ENCODE data around the gene KCNQ1OT1. TPM values are rescaled to one million over a fixed set of nuclear protein-coding genes. Genes with fewer than 3 reads are reported as not detected.

Gene KCNQ1OT1
- total RNA-seq (2014; rRNA removed): 0.57 and 0.64 TPM in 2 replicates
- polyA plus RNA-seq (2012): 0.11 TPM

DNA sequence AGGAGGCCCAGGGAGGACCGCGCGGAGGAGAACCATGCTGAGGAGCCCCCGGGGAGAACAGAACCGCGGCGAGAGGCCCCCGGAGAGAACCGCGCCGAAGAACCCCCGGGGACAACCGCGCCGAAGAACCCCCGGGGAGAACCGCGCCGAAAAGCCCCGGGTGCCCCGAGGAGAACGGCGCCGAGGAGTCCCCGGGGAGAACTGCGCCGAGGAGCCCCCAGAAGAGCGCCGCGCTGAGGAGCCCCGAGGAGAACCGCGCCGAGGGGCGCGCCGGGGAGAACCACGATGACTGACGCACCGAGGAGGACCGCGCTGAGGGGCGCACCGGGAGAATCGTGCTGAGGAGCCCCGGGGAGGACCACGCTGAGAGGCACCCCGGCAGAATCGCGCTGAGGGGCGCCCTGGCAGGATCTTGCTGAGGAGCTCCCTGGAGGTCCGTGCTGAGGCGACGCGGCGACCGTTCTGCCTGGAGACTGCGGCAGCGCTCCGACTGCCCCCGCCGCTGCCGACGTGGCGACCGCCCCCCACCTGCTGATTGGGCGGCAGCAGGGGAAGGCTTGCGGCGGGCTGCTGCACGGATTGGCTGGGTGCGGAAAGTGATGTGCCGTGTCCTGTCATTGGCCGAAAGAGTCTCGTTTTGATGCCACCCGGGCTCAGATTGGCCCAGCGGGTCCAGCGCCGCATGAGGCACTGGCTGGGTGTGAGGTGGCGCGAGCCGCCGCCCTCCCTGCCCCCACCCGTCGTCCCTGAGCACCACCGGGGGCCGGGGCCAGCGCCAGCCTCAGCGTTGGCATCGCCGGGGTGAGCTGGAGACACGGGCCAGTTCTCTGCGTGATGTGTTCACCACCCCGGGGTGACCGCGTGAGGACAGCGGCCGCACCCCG lies at the start of gene KCNQ1OT1:
KCNQ1OT1 (minus strand) TSS at position 464 of the 884 bp plus-strand sequence.
- peak; percentile 85 for DNase-seq (ENCODE audit: low read depth)

DNA sequence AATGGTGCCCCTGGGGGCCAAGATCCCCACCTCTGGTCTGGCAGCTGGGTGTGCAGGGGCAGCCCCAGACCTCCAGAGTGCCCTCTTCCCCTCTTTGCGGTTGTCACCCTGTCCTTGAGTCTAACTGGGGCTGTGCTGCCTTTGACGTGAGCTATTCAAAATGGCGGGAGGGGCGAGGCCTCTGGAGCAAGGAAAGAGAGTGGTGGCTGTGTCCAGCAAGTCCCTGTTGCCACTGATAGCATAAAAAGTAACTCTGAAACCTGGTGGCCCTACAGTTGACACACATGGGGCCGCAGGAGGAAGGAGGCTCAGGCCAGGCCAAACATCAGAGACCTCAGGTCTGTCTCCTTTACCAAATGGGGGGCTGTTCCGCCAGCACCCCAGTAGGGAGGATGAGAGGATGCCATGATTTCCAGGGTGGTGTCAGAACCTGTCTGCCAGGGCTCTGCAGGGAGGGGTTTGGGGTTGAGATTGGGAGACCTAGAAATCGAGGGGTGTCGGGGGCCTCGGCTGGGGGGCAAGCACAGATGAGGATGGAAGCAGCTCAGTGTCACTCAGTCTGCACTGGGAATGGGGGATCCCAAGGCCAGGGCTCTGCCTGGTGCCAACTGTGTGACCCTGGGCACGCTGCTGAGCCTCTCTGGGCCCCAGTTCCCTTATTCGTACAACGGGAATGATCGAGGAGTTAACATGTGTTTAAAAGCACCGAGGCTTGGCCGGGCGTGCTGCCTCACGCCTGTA lies 49.2 kb upstream of the KCNQ1OT1 start:
- no peak for DNase-seq (ENCODE audit: low read depth)

DNA sequence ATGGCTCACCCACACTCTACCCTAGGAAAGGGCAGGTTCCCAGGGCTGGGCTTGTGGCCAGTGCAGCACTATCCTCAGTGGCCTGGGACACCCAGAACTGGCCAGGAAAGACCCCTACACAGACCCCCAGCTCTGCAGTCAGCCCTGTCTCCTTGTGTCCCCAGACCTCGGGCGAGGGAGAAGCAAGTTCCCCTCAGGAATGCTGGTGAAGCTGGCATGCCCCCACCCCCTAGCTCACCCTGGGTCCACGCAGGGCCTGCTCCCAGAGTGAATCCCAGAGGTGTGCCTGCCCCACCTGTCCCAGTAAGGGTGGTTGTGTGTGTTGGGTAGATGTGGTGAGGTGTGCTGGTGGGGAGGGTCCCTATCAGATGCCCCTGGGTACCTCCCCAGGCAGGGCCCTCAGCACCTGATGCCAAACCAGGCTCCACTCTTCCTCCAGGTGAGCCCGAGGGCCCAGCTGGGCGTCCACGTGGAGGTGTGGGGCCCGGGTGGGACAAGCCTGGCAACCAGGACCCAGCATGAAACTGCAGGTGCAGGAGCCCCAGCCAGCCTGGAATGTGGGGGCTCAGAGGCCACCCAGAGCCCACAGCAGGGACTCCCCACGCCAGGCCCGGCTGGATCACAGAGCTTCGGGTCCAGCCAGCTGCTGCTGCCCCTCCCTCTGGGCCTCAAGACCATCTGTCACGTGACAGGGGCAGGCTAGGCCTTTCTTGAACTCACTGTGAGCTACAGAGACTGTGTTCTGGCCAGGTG lies 48.4 kb upstream of the KCNQ1OT1 start:
- no peak for DNase-seq (ENCODE audit: low read depth)

DNA sequence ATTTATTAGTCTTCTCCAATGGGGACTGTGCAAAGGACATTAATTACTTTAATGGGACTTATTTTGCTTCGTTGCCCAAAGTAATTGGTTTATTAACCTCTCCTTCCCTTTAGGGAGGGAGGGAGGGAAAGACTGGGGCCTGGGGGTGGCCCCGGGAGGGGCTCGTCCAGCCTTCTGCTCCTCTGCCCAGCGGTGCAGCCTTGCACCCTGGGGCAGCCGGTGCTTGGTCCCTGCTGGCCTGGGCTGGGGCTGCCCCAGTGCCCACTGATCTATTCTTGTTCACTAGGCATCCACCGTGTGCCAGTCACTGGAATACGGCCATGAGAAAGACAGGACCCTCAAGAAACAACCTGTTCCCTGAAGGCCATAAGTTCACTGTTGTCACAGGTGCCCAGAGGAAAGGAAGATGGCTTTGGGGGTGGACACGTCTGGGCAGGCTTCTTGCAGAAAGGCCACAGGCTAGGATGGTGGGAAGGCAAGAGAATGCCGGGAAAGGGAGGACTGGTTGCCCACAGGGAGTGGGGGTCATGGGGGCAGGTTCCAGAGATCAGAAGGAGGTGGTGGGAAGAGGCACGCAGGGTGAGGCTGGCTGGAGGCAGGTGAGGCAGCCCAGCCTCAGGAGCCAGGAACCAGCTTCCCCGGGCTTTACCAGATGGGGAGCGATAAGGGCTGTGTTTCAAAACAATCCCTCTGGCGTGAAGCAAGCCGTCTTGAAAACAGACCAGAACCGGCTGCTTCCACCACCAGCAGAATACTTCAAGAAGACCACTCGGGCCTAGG lies 47.6 kb upstream of the KCNQ1OT1 start:
- DNase-seq (ENCODE audit: low read depth): no peak

DNA sequence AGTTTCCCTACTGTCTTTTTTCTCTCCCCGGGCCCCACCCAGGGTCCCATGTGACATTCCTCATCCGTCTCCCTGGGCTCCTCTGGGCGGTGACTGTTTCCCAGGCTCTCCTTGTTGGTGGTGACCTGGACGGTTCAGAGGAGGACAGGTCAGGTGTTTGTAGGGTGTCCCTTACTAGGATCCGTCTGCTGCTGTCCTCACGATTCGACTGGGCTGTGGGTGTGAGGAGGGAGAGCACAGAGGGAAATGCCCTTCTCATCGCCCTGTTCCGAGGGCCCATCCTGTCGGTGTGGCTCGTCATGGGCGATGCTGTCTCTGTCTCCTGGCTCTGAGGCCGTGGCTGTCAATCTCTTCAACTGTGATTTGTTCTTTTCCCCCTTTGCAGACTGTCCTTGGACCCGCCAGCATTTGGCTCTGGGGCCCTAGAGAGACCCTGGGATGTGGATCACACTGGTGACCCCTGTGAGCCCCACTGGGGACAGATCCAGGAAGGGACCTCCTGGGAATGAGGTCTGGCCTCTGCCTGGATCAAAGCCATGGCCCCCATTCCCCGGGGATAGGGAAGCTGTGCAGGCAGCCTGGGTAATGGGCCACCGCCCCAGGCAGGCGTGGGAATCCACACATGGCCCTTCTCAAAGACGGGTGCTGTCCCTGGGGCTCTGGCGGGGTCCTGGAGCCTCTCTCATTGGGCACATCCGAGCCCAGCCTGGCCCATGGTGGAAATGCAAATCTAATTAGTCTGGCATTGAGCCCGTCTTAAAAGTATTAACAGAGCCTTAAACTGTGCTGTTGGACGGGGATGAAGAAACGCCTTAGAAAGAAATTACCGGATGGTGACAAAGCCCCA lies 46.8 kb upstream of the KCNQ1OT1 start:
- no peak for DNase-seq (ENCODE audit: low read depth)

DNA sequence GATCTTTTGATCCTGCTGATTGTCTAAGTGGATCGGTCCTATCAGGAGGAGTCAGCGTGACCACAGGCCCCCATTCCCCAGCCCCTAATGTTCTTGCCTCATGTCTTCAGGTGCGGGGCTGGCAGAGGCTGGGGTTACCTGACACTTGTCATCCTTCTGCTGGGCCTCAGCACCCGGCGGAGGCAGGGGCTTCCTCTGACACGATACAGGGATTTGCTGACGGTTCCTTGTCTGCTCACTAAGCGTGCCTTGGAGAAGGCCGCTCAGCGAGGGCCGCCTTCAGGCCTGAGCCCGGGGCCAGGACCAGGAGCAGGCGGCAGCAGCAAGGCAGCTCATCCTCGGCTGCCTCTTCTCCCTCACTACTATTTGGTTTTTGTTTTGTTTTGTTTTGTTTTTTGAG lies 45.7 kb upstream of the KCNQ1OT1 start:
- DNase-seq (ENCODE audit: low read depth): no peak

DNA sequence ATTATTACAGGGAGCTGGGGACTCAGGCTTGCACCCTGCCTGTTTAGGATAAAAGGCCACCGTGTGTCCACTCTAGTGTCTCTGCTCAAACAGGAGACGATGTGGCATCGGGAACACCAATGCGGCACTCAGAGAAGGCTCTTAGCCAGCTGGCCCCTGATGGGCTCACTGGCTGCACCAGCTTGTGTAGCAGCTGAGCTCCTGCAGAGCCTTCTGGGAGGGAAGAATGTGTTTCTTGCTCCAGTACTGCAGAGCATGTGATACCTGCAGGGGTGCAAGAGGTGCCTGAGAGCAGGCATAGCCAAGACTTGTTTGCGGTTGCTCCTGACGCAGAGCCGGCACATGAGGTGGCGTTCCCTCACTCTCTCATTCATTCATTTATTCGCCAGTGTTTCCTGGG lies 44.4 kb upstream of the KCNQ1OT1 start:
- DNase-seq (ENCODE audit: low read depth): no peak

DNA sequence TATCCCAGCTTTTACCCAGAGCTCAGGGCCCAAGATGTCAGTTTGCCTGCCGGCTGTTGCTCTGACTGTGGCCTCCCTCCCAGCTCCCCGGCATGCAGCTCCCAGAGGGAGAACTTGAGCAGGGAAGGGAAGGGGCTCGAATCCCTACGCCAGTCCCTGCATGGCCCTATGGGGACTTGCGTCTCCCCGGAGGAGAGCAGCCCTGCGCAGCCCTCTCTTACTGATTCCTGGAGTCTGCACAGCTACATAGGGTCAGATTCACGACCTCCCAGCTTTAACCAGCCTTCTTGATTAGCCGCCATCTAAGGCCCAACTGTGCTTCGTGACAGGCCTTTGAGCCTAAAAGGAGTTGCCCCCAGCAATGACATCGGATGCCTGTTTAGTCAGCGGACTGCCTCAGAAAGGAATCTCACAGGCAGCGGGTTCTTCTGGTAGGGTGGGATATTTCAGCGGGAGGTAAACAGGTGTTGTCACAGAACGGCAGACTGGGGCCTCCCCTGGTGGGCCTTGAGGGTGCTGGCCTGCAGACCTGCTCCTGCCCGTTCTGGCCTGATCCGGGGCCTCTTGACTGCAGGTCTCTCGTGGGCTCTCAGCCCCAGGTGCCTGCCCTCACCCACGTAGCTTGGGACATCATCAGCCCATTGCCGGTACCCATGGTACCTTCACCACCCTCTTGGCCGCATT lies 43.8 kb upstream of the KCNQ1OT1 start:
- DNase-seq (ENCODE audit: low read depth): no peak

DNA sequence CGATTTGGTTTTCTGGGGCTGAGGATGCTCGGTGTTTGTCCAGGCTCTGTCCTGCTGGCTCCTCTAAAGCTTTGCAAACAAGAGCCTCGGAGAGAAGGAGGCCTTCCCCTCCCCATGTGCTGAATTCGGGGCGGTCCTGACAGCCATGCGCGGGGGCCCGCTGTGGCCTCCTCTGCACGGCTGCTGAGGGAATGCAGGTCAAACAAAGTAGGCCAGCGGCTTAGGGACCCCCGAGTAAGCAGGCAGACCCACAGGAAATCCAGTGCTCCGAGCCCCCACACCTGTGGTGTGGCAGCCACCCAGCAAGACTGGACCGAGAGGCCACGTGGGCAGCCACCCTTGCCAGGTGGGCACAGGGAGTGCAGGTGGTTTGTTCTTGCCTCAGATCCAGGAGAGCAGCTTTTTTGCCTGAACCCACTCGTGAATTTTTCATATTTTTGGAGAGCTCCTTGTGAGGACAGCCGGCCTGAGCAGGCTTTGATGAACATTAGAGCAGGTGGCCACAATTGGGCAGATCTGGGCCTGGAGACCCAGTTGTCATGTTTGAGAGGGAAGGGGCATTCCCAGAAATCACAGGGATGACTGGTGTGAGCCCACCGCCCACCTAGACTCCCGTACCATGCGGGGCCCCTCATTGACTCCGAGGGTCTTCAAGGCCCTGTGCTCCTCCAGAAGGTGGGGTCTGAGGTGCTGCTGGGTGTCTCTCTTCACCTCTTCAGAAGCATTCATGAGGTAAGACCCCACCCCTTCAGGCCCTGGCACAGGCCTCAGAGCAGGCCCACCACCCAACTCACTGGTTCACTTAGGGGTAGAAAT lies 43.0 kb upstream of the KCNQ1OT1 start:
- DNase-seq (ENCODE audit: low read depth): no peak

DNA sequence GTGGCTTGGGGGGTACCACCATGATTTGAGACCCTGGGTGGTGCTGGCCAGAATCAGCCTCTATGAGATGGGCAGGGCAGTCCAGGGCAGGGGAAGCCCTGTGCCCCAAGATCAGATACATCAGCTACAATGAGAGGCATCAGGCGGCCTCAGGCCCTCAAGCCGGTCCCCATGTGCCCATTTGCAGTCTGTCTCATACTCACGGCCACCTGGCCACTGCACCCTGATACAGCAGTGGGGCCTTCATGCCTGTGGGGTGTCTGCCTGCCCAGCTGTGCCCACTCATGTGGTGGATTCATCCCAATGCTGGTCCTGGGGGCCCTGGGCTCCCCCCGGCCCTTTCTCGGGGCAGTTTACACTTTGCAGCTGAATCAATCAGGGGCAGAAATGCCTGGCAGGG lies 42.4 kb upstream of the KCNQ1OT1 start:
- DNase-seq (ENCODE audit: low read depth): no peak

DNA sequence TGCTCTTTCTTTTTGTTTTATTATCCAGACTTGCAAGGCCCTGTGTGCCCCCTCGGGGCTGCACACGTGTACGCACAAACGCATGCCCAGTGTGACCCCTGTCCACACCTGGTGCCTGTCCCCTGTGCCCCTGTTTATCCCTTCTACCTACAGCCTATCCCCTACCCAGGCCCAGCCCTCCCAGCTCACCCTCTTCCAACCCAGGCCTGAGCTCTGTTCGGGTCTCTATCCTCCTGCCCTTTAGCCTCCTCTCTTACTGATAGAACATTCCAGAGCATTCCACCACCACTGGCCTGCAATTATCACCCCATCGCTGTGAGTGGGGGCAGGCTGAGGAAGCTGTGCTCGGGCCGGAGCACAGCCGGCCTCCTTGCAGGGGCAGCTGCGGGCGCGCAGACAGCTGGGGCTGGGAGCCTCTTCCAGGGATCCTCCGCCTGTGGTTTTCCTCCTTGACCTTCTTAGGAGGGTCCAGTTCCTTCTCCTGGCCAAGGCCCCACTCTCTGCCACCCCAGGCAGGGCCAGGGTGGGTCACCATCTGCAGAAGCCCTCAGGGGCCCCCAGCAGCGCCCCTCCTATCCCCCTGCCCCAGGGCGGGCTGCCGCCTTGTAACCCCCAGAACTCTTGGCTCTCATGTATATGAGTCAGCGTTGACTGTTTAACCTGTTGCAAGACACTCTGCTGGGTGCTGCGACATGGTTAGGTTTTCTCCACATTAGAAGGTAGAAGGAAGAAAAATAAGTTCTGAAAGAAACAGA lies 41.8 kb upstream of the KCNQ1OT1 start:
- DNase-seq (ENCODE audit: low read depth): peak; percentile 64

DNA sequence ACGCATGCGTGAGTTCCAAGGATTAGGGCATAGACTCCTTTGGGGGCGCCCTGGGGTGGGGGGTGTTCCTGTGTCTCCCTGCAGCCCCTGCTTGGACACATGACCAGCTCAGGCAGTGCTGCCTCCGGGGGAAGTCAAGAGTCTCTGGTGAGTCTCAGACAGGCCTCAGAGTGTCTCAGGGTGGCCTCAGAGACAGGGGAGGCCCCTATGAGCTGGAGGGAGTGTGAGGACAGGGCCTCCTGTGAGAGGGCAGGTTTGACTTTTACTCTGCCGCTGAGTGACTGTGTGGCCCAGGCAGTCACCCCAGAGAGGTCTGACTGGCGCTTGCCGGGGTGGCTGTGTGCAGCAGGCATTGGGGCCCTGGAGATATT lies 41.2 kb upstream of the KCNQ1OT1 start:
- DNase-seq (ENCODE audit: low read depth): no peak

DNA sequence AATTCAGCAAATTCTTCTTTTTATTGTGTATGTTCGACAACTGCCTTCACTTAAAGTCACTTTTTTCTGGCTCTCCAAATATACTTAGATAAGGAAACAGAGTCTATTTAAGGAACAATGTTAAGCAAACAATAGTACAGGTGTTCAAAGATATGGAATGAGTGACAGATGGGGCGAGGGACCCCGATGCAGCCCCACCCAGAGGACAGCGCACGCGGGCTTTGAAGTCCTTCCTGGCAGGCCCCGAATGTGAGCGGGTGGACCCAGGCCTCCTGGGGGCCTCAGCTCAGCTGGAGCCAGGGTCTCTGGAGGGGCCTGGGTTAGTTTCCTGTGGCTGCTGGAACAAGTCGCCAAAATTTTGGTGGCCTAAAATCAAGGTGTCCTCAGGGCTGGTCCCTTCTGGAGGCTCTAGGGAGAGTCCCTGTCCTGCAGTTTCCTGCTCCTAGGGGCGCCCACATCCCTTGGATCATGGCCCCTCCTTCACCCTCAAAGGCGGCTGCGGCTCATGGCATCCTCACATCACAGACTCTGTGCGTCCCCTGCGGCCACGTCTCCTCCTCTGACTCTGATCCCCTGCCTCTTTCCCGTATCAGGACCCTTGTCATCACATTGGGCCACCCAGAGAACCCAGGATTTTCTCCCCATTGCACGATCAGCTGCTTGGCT lies 40.6 kb upstream of the KCNQ1OT1 start:
- DNase-seq (ENCODE audit: low read depth): no peak

DNA sequence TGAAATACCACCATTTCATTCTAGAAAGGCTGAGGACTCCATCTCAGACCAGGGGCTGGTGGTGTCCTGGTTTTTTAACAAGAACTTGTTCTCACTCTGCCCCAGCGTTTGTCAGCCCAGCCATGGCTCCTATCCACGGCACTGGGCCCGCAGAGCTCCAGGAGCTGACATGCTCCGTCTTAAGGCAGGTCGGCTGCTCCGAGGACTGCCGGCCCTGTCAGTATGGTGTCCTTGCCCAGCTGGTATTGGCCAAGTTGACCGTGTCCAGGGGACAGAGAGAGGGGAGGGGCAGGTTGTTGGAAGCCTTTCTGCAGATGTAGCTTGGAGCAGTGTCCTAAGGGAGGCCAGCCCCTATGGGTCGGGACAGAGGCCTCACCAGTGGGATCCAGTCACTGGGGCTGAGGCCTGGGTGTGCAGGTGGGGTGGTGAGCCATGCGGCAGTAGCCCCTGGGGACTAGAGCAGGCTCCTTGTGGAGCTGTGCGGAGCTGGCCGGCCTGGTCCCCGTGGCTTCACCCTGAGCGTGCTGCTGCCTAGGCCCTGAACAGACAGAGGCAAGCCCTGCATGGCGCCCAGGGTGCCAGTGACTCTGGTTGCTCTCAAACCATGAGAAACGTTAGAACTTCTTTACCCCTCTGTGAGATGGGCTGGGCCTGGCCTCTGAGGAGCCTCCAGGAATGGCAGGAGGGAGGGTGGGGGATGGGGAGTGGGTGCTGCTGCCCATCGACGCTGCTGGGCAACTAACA lies 39.9 kb upstream of the KCNQ1OT1 start:
- DNase-seq (ENCODE audit: low read depth): no peak

DNA sequence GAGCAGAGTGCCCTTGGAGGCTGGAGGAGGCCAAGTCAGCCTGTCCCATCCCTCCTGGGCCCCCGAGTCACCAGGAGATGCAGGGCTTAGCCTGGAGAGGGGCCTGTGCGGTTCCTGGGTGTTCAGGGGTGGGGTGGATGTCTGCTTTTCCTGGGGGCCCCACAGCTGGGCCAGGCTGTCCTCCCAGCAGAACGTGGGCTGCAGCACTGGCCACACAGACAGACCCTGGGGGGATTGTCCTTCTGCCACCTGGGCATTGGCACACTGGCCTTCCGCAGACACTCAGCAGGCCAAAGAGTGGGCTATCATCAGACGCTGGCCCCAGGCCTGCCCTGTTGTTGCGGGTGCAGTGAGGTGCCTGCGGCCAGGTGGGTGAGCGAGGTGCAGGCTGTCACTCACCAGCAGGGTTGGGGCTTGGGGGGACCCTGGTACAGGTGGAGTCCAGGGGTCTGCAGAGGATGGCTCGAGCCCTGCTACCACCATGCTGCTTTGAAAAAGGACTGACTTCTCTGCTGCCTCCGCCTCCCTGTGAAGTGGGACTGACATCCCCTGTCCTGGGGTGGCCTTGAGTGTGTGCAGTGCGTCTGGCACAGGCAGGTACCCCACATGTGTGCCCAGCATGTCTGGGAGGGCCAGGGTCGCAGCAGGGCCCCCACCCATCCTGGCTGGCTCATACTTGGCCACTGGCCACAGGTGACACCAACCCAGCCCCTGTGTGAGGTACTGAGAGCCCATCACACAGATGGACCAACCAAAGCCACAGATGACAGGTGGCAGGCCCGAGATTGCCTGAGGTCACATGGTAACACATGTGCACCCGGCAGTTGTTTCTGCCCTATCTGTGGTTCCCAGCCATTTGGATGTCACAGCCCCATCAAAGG lies 39.0 kb upstream of the KCNQ1OT1 start:
- no peak for DNase-seq (ENCODE audit: low read depth)

DNA sequence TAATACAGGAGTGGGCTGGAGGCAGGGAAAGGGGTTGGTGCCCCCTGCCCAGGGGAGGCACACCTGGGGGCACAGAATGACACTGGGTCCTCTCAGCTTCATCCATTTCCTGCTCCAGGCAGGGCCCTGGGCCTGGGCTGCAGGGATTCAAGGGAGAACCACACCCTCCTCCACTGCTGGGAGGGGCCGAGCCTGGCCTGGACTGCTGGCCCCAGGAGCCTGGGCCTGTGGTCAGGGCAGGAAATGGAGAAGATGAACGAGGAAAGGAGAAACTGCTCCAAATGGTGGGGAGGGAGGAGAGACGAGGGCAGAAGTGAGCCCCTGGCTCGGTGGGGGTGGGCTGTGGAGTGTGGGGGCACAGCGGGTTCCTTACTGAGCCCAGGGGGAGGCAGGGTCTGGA lies 38.1 kb upstream of the KCNQ1OT1 start:
- DNase-seq (ENCODE audit: low read depth): peak; percentile 8
